Activated T-helper 1 cell treated with anti-CD3 and anti-CD28 coated beads, Interleukin-2, amount 50 U/mL, for 16 hours (primary cell): ENCODE measurements around the gene SLC2A8.

Experiments
- DNase-seq, 2 donors: peaks; one replicate each; pipeline ENCODE4 v3.0.0-alpha.2; 2020; ENCODE audit warnings: low read depth in 1 of 2, low spot score in 1 of 2

Gene SLC2A8

DNA sequence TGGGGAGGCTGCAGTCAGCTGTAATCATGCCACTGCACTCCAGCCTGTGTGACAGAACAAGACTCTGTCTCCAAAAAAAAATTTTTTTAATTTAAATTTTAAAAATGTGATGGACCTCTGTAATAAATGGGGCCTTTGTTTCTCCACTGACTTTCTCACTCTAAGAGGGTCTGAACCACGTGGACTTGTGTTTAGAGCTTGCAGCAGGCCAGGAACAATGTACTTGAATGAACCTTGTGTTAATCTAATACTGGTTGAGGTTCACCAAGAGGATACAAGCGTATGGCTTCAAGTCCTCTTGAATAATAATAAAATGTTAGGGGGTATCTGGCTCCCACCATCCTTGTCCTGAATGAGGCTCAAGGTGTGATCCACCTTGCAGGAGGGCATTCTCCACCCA, 14.4 kb upstream of the SLC2A8 start:
- DNase-seq, result no peak

DNA sequence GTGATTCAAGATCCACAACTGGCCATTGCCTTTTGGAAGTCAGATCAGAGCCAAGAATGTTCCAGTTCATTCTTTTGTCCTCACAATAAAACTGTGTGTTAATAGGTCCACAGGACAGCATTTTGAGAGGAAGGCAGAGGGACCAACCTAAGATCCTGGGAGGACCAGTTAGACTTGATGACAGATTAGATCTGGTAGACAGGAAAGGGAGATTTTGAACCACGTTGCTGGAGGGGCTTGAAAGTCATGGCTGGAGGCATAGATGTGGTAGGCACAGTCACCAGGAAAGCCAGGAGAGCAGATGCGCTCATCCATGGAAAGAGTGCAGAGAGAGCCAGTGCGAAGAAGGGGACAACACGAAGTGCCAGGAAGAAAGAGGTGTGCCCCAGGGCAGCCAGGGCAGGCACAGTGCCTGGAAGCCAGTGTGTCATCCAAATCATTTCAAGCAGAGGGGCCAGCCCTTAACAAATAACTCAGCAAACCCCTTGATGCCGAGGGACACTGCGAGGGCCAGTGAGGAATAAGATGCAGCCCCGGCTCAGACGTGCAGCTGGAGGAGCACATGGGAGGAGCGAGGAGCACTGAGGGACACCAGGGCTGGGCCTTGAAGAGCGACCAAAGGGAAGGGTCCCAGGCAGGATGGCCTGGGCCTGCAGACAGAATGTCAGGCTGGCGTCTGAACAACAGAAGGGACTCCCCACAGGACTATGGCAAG, 12.8 kb upstream of the SLC2A8 start:
- DNase-seq, result no peak

DNA sequence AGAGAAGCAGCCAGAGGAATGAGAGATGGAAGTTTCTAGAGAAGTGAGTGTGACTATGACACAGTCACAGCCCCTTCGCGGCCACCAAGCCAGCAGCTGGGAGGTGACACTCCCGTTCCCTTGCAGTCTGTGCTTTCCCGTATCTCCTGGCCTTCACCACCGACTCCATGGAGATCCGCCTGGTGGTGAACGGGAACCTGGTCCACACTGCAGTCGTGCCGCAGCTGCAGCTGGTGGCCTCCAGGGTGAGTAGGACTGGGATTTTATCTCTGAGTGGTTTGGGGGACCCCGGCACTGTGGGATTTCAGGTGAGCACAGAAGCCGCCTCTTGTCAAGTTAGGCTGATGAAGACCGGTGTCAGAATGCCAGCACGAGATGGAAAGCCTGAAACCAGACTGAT, 12.1 kb upstream of the SLC2A8 start:
- DNase-seq, result no peak

DNA sequence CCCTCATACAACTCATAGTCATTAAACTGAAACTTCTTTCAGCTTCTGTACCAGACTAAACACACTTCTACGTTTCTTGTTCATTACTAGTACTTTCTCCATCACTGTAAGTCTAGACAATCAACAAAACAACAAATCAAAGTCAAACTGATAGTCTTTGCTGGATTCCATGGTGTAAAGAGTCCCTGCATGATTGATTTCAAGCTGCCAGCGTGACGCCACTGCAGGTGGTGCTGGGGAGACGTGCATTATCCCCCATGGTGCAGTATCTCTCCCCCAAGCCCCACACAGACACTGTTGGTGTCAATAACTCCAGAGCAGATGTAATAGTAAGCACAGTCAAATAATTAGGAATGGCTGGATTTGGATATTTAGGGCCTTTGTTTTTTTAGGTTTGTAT, 10.7 kb upstream of the SLC2A8 start:
- no peak for DNase-seq

DNA sequence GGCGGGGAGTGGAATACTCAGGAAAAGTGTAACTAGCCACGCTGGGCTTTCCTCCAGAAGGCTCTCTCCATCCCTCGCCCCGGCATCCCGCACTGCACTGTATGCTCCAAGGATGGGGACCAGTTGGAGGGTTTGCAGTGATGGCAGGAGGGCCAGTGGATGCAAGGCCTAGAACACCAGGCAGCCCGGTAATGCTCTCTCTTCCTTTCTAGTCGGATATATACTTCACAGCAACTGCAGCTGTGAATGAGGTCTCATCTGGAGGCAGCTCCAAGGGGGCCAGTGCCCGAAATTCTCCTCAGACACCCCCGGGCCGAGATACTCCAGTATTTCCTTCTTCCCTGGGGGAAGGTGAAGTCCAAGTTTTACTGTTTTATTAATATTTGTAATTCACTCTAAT, 10.0 kb upstream of the SLC2A8 start:
- no peak for DNase-seq

DNA sequence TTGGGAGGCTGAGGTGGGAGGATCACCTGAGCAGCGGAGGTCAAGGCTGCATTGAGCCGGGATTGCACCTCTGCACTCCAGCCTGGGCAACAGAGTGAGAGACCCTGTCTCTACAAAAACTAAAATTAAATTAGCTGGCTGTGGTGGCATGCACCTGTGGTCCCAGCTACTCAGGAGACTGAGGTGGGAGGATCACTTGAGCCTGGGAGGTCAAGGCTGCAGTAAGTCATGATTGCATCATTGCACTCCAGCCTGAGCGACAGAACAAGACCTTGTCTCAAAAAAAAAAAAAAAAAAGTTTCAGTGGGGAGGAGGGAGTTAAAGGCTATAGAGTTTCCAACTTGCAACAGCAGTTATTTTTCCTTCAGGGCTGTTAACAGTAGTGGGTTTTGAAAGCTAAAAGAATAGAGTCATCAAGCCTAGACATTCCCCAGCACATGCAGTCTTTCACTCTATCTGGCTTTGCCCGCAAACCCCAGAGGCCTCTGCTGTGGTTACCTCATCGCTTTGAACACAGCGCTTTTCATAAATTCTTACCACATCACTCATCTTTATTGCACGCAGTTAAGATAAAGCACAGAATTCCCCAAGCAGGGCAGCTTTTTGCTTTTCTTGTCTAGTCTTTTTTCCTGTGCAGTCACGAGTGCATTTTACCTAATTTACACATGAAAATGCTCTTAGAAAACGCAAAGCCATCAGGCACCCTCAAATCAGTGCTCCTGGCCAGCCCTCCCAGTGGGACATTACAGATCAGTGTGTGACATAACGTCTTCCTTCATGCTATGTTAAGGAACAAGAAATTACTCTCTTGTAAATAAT, 8.7 kb upstream of the SLC2A8 start:
- peak; percentile 52 to 69 for DNase-seq

DNA sequence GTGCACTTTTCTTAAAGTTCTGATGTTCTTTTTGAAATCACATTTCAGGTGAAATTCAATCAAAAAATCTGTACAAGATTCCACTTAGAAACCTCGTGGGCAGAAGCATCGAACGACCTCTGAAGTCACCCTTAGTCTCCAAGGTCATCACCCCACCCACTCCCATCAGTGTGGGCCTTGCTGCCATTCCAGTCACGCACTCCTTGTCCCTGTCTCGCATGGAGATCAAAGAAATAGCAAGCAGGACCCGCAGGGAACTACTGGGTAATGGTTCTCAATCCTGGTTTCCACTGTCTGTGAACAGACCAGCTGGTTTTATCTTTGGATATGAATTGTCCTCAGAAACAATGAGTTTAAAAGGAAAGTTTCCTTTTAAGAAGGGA, 8.1 kb upstream of the SLC2A8 start:
- no peak for DNase-seq

DNA sequence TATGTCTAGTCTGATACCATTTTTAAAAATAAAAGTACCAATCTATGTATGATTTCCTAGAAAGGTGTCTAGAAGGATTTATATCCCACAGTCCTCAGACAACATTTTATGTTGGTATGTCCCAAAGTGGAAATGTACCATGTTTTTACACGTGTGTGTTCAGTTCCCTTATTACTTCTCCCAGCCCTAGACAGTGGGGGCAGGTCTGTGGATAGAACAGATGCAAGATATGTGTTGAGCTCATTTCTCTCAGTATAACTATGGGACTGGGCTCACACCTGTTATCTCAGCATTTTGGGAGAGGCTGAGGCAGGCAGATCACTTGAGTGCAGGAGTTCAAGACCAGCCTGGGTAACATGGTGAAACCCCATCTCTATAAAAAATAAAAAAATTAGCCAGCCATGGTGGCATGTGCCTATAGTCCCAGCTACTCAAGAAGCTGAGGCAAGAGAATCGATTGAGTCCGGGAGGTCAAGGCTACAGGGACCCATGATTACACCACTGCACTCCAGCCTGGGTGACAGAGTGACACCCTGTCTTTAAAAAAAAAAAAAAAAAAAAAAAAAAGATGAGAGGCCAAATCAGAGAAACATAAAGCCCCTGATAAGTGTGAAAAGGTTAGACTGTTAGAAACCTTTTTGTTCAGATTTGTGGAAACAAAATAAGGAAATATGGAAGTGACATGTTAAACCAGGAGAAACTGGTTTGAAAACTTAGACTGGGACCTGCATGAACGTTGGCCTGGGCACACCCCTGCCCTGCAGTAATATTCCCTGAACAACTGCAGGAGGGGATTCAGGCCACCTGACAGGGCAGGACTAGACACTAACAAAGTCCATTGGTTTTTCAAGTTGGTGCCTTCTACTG, 7.4 kb upstream of the SLC2A8 start:
- DNase-seq, result no peak

DNA sequence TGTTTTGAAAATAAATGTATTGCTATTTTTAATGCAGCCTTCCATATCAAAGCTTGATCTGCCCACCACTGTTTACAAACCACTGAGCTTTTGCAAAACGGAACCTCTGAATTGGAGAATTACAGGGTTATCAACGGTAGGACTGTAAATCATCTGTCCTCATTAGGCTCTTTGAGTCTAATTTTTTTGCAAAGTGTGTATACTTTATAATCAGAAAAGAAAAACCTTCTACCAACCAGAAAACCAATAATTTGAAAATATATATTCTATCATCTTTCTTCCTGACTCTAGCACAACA, 6.8 kb upstream of the SLC2A8 start:
- DNase-seq, result no peak

DNA sequence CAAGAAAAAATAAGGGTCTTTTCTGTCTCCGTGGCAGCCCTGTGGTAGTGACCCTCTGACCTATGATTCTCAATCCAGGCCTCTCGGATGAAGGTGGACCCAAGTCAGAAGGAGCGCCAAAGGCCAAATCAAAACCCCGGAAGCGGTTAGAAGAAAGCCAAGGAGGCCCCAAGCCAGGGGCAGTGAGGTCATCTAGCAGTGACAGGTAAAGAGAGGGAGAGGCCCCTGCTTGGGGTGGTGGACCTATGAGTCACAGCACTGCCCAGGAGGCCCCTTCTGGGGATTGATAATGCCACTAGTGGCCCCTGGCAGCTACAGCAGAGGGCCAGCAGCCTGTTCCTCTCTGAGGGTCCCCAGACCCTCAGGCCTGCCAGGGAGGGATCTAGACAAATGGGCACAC, 6.4 kb upstream of the SLC2A8 start:
- DNase-seq, result no peak

DNA sequence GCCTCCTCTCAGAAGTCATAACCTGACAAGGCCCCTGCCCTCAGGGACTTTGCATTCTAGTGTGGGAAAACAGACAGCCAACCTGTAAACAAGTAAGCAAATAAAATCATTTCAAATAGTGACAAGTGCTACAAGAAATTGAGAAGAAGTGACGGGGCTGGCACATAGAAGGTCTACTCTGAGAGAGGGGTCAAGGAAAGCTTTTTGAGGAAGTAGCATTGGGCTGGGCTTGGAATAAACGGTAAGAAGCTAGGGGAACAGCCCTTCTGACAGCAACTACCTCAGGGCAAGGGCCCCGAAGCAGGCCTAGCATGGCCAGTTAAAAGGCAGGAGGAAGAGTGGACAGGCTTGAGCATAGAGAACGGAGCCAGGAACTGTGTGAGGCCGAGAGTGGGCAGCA, 4.8 kb upstream of the SLC2A8 start:
- no peak for DNase-seq

DNA sequence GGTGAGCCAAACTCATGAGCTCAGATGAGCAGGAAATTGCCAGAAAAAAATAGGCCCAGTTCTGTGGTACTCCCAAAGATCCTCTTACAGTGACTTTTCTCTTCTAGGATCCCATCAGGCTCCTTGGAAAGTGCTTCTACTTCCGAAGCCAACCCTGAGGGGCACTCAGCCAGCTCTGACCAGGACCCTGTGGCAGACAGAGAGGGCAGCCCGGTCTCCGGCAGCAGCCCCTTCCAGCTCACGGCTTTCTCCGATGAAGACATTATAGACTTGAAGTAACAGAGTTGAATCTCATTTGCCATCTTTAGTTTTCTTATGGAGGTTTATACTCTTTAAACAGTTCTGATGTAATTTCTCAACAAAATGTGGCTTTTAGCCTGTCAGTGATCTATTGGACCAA, 4.0 kb upstream of the SLC2A8 start:
- DNase-seq, result no peak

DNA sequence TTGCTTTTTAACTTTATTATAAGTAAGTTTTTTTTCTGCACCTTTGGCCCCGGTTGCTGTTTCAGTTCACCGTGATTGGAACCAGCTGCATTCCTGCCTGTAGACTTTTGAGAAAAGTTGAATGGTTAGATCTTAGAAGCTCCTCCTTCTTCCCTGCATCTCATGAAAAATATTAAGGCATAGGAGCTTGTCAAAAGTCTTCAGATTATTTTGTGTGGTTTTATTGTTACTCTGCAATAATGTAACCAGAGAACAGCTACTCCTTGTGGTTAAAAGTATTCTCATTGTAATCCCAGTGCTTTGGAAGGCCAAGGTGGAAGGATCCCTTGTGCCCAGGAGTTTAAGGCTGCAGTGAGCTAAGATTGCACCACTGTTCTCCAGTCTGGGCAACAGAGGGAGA, 3.3 kb upstream of the SLC2A8 start:
- no peak for DNase-seq

DNA sequence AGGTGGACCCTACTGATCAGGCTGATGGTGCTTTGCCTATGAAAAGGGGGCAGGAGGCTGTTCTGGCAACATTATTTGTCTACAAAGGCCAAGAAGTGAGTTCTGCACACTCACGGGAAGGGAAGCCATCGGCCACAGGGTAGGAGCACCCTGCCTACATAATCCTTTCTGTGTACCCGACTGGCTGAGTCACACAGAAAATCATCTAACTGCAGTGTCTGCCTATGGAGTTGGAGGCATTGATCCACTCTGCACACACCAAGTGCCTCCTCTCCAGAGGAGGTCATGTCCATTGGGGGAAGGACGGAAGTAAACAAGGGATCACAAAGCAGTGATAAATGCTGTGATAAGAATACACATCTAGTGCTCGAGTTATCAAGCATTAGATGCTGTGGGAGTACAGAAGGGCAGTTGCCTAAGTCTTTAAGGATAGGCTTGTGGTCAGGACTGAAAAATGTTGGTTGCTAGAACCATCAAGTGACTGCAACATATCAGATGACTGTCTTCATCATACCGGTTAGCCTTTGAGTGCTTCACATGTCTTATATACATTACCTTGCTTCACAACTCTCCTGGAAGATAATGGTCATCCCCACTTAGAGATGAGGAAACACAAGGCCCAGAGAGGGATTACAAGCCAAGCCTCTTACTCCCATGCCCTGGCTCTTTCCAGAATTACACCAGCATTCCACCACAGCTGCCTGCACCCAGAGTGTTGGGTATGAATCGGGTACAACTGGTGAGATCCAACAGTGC, 1.3 kb upstream of the SLC2A8 start:
- no peak for DNase-seq

DNA sequence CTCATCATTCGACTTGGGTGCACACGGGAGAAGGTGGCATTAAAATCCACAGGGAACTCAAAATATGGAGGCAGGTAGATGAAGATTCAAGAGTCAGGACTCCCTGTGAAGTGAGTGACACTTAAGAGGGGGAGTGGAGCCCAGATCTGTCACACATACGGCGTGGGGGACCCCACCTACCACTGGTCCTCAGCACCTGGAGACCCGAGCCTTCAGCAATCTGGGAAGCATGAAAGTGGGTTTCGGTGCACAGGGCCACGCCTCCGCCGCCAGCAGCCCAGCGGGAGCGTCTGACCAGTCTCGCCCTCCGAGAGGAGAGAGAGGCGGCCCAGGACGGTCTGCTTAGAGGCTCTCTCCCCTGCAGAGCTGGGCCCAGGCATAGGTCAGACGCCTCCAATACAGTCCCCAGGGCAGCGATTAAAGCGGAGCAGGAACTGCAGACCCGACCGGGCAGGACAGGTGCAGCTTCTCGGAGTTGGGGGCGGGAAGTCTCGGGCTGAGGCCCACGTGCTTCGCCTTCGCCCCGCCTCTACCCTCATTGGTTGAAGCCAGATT, 639 bp upstream of the SLC2A8 start:
- DNase-seq, result no peak

DNA sequence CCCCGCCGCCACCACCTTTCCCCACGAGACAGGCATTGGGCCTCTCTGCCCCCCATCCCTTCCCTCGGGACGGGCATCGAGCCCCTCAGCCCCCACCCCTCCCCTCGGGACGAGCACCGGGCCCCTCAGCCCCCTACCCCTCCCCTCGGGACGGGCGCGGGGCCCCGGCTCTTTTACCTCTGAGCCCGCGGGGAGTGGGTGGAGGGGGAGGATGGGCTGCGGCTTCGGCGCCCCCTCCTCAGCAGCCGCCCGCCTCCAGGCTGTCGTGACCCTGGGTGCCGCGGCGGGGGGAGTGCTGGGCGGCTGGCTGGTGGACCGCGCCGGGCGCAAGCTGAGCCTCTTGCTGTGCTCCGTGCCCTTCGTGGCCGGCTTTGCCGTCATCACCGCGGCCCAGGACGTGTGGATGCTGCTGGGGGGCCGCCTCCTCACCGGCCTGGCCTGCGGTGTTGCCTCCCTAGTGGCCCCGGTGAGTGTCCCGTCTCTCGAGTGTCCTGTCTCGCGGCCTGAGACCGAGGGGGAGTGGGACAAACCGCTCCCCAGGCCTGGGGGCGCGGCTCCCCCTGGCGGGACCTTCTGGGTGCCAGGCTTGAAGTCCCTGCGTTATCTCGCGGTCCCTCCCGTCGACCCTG, 791 bp downstream of the SLC2A8 start:
- peak in 1 of 2 donors; percentile 13 for DNase-seq

DNA sequence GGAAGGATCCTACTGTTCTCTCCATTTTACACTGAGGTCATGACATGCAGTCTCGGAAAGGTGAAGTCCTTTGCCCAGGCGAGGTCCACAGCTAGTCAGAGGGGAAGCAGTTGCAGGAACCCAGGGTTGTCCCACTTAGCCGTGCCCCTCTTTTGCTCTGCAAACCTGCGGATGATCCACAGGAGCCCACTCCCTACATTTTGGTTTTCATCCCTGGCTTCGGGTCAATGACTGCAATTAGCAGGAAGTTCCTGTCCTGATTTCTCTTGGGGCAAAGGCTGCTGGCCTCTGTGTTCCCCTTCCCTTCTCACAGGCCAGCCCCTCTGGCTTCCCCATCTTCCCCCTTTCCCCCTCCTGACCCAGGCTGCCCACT, 1.3 kb downstream of the SLC2A8 start:
- DNase-seq, result no peak

DNA sequence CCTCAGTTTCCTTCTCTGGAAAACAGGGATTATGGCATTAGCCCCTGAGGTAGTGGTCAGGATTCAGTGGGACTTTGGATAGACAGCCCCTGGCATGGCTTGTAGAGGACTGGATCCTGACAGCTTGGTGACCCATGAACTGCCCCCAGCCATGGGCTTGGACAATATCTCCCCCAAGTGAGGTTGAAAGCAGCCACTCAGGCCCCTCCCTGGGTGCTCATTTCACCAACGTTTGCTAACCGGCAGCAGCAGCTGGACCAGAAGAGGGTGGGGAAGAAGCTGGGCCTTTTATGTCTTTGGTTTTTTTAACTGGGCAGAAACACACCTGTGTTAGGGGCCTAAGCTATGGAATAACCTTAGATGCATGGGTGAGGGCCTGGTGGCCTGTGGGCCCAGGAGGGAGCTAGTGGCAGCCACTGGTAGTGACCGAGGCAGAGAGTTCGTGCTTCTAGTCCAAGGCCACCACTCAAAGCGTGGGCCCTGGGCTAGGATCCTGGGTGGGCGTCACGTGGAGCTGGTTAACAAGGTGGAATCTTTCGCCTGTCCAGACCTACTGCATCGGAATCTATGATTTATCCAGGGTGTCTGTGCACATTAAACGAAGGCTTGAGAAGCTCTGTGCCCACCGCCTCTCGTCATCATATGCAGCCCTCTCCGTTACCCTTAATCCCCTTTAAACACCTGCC, 1.9 kb downstream of the SLC2A8 start:
- DNase-seq, result no peak

DNA sequence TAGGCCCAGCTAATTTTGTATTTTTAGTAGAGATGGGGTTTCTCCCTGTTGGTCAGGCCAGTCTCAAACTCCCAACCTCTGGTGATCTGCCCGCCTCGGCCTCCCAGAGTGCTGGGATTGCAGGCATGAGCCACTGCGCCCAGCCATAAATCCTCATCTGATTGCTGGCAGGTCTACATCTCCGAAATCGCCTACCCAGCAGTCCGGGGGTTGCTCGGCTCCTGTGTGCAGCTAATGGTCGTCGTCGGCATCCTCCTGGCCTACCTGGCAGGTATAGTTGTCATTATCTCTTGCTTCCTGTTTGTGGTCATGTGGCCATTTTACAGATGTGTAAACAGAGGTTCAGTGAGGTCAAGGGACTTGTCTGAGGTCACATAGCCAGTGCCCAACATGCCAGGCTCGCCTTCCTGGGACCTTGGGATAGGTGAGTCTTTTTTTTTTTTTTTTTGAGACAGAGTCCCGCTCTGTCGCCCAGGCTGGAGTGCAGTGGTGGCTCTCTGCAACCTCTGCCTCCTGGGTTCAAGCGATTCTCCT, 2.8 kb downstream of the SLC2A8 start:
- no peak for DNase-seq
